Type B pancreatic cell (in vitro differentiated cells): ENCODE results near the gene PSMA2. TPM values are rescaled to one million over a fixed set of nuclear protein-coding genes. Genes with fewer than 3 reads are reported as not detected.

Experiments
- DNase-seq: peaks from one replicate; pipeline ENCODE4 v3.0.0; 2021; ENCODE audit warnings: mixed read lengths; ENCODE audit not compliant: unreplicated experiment; ENCODE audit errors: extremely low spot score
- H3K27ac Mint-ChIP-seq: 2 replicates; pipeline ENCODE4 v1.8.0; 2021; ENCODE audit warnings: mild to moderate bottlenecking, mixed read lengths
- H3K27me3 Mint-ChIP-seq: 2 replicates; pipeline ENCODE4 v1.8.0; 2021; ENCODE audit warnings: mixed read lengths
- H3K36me3 Mint-ChIP-seq: 2 replicates; pipeline ENCODE4 v1.8.0; 2021; ENCODE audit warnings: mixed read lengths
- H3K4me1 Mint-ChIP-seq: one replicate; pipeline ENCODE4 v1.8.0; 2021; ENCODE audit warnings: mixed read lengths; ENCODE audit not compliant: unreplicated experiment
- H3K4me3 Mint-ChIP-seq: 2 replicates; pipeline ENCODE4 v1.8.0; 2021; ENCODE audit warnings: mild to moderate bottlenecking, mixed read lengths
- H3K9me3 Mint-ChIP-seq: 2 replicates; pipeline ENCODE4 v1.8.0; 2021; ENCODE audit warnings: mixed read lengths
- CTCF ChIP-seq: fragments of 200-600 bp; sonication (generic); conservative IDR thresholded peaks from 2 replicates; pipeline ENCODE4 v1.5.0; 2021; ENCODE audit warnings: antibody characterized with exemption, mild to moderate bottlenecking
- total RNA-seq: library from RNA; stranded (reverse); gene quantifications from 2 replicates; pipeline ENCODE4 v1.2.1, GENCODE V29; 2021; ENCODE audit warnings: low replicate concordance

The PSMA2 gene
- total RNA-seq, 1 donor from 2014 or later = 99.3 TPM

- Mint-ChIP-seq H3K4me1 (no peaks in the 10 kb centered on the region), H3K9me3 (no peaks in the 10 kb centered on the region), H3K27me3 (peaks cover 11% of the 10 kb centered on the region), H3K36me3 (no peaks in the 10 kb centered on the region), H3K27ac (no peak overlapping the region), H3K4me3 (no peak overlapping the region)
- DNase-seq = no peak
- no peak for TF ChIP-seq CTCF
Observed at GRCh38 chr7:42961170-42961569, 29.2 kb upstream of the PSMA2 start.

- no peaks in the 10 kb centered on the region for H3K4me1 Mint-ChIP-seq
- no peaks in the 10 kb centered on the region for H3K9me3 Mint-ChIP-seq
- H3K4me3 Mint-ChIP-seq = no peak overlapping the region
- no peak for DNase-seq
- H3K36me3 Mint-ChIP-seq = no peaks in the 10 kb centered on the region
- no peak for TF ChIP-seq CTCF
- H3K27me3 Mint-ChIP-seq = peaks cover 11% of the 10 kb centered on the region
- no peak overlapping the region for H3K27ac Mint-ChIP-seq
Observed at GRCh38 chr7:42960762-42961161, 28.8 kb upstream of the PSMA2 start.

GRCh38 chr7:42959549-42959948 is 27.6 kb upstream of the PSMA2 start:
- DNase-seq = no peak
- H3K27ac Mint-ChIP-seq = no peak overlapping the region
- no peaks in the 10 kb centered on the region for H3K4me1 Mint-ChIP-seq
- TF ChIP-seq CTCF = no peak
- H3K27me3 Mint-ChIP-seq = peaks cover 4% of the 10 kb centered on the region
- no peak overlapping the region for H3K4me3 Mint-ChIP-seq
- H3K9me3 Mint-ChIP-seq = no peaks in the 10 kb centered on the region
- H3K36me3 Mint-ChIP-seq = no peaks in the 10 kb centered on the region

- no peak for TF ChIP-seq CTCF
- Mint-ChIP-seq H3K27ac (no peak overlapping the region), H3K9me3 (no peaks in the 10 kb centered on the region), H3K4me1 (no peaks in the 10 kb centered on the region), H3K36me3 (no peaks in the 10 kb centered on the region), H3K4me3 (no peak overlapping the region), H3K27me3 (no peaks in the 10 kb centered on the region)
- no peak for DNase-seq
Observed at GRCh38 chr7:42956062-42956461, 24.1 kb upstream of the PSMA2 start.

- Mint-ChIP-seq H3K4me1 (no peaks in the 10 kb centered on the region), H3K4me3 (no peak overlapping the region), H3K36me3 (no peaks in the 10 kb centered on the region), H3K27me3 (peaks cover 4% of the 10 kb centered on the region), H3K9me3 (peaks cover 5% of the 10 kb centered on the region), H3K27ac (no peak overlapping the region)
- no peak for TF ChIP-seq CTCF
- no peak for DNase-seq
Observed at GRCh38 chr7:42953994-42954393, 22.0 kb upstream of the PSMA2 start.

GRCh38 chr7:42952328-42952727 is 20.4 kb upstream of the PSMA2 start:
- Mint-ChIP-seq H3K27me3 (peaks cover 4% of the 10 kb centered on the region), H3K9me3 (peaks cover 5% of the 10 kb centered on the region)

More at GRCh38 chr7:42952328-42952727, 20.4 kb upstream of the PSMA2 start:
- no peak for DNase-seq
- no peak overlapping the region for H3K4me3 Mint-ChIP-seq
- no peak overlapping the region for H3K27ac Mint-ChIP-seq
- H3K36me3 Mint-ChIP-seq = no peaks in the 10 kb centered on the region
- no peak for TF ChIP-seq CTCF
- no peaks in the 10 kb centered on the region for H3K4me1 Mint-ChIP-seq
